GM19463 (cell line): ENCODE measurements around the gene ABI2.
"Not testable (repeated sequence)": the region's sequence is repeated elsewhere in the genome, so short reads cannot be mapped to it uniquely, and the experiment has no call there.

Experiments used
- ATAC-seq: cut with Tn5 transposase; IDR thresholded peaks from one replicate; pipeline ENCODE4 v1.9.1; 2021; ENCODE audit warnings: mild to moderate bottlenecking, moderate library complexity; ENCODE audit not compliant: unreplicated experiment

The ABI2 gene

GRCh38 chr2:203418271-203418670, 90.1 kb downstream of the ABI2 start:
- no peak for ATAC-seq

- ATAC-seq = no peak
Measured at GRCh38 chr2:203427061-203427460, 98.9 kb downstream of the ABI2 start.

- not testable (repeated sequence) for ATAC-seq
Measured at GRCh38 chr2:203429643-203430042, 101.4 kb downstream of the ABI2 start.

DNA sequence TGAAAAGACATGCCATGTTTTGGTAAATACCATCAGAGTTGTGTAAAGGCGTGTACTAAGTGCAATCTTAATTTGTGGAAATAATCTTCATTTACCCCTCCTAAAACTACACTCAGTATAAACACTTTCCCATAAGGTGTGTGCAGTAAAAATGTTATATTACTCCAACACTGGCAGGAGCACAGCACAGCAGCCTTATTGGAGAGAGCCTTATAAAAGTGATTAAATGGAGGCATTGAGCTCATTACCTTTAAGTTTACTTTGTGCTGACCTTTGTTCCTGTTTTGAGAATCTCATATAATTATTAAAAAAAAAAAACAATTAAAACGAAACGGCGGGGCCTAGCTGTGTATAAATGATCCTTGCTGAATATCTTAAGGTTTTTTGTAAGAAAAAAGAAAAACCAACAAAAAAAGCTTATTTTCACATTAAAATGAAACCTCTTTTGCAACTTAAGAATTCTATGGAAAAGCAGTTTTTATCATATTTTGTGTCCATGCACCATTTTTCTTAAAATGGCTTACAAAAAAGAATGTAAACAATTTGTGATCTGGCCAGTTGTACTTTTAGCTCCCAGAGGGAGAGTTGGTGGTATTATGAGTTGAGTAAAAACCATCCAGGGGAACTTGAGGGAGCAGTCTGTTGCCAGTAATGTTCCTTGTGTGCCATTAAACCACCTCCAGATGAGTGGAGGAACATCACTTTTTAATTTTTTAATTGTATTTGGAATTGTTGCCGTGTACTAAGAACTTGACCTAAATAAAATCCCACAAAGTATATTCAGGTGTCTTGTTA, 103.4 kb downstream of the ABI2 start:
- ATAC-seq = no peak

- ATAC-seq = no peak
Measured at GRCh38 chr2:203432811-203433210, 104.6 kb downstream of the ABI2 start.

DNA sequence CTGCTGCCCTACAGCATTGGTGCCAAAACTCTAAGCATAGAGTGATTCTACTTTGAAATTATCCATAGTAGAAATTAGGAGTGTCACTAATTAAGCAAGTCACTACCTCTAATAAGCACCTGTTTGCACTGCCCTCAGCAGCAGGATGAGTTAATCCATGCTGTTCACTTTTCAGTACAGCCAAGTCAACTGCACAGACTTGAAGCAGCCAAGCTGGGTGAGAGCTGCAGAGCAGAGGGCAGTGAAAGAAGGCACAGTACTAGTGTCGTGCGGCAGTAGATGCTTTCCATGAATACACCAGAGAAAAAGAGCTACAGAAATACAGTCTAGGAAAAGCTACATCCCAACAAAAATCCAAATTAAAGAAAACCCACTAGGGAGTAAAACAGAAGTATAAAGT, 108.3 kb downstream of the ABI2 start:
- ATAC-seq = no peak

- ATAC-seq = no peak
Measured at GRCh38 chr2:203437511-203437910, 109.3 kb downstream of the ABI2 start.

DNA sequence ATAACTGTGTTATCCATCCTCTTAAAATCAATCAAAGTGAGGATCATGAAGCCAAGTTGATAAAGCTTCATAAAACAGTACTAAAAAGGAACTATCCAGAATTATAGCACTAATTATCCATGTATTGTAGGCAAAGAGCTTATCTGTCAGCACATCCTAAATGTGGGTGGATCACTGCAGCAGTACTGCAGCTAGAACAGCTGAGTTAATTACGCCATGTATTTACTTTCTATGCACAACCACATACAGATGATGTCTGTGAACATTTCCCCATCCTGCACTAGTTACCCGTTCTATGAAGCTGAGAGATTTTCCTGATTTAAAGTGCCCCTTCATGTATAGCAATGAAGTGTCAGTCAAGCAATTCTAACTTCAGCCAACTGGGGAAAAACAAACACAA, 110.3 kb downstream of the ABI2 start:
- ATAC-seq = no peak

- ATAC-seq = no peak
Measured at GRCh38 chr2:203440671-203441070, 112.5 kb downstream of the ABI2 start.

DNA sequence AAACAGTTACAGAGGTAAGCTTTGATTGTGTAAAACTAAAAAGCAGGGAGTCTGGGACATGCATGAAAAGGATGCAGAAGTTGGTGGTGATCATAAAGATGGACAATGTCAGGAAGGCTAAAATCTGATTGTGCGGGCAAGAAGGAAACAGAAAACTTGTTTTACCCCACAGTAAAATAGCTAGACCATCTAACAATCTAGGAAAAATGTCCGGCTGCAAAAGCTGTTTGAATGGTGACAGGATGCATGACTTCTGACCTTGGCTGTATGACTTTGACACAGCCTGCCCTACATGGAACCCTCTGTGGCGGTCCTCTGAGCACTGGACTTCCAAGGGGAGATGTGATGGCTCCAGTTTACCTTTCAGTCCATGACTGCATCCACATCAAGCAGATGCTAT, 113.3 kb downstream of the ABI2 start:
- ATAC-seq = no peak

- no peak for ATAC-seq
Measured at GRCh38 chr2:203442463-203442862, 114.3 kb downstream of the ABI2 start.

DNA sequence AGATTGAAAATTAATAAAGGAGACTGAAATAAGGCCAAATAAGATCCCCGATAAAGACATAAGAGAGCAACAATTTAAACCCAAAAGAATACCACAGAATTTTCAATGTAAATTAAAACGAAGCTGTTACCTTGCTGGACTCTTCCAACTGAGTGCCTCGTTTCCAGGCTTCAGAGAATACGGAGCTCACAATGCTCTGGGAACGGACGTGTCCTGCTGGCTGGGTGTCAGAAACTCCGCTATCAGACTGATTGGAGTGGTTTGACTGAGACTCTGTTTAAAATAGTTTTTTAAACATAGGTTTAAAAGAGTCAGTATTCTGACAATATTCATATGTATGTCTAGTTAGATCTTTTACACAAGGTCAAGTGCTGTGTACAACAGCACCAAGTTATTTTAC, 116.5 kb downstream of the ABI2 start:
- no peak for ATAC-seq

- ATAC-seq = no peak
Measured at GRCh38 chr2:203446071-203446481, 117.9 kb downstream of the ABI2 start.

- ATAC-seq = no peak
Measured at GRCh38 chr2:203446780-203447179, 118.6 kb downstream of the ABI2 start.

DNA sequence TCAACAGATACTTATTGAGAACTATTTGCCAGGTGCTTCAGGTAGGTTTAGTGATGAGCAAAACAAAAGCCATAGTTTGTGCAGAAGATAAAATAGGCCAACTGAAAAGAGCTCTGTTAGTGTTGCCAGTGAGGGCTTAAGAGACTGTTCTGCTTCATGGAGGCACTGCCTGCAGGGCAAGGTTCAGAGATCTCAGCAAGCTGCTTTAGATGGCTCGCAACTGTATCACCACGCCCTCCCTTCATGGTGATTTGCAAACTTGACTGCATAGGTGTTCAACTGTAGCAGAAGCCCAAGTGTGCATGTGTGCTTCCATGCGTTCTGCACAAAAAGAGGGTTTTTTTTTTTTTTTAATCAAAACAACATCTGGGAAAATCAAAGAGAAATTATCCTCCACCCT, 122.4 kb downstream of the ABI2 start:
- no peak for ATAC-seq

DNA sequence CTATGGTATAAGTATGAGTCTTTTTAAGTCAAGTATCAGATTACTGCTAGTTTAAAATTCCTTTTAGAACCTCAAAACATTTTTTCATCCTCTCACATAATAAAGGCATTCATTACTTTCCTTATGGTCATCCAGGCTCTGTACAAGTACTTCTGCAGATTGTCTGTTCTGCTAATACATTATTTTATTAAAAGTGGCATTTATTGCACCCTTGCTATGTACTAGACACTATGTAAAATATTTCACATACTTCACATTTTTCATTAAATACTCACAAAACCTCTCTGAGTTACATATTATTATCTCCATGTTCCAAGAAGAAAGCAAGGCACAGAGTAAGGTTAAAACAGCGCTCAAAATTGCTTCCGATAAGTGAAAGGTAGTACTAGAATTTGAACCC, 122.8 kb downstream of the ABI2 start:
- no peak for ATAC-seq

DNA sequence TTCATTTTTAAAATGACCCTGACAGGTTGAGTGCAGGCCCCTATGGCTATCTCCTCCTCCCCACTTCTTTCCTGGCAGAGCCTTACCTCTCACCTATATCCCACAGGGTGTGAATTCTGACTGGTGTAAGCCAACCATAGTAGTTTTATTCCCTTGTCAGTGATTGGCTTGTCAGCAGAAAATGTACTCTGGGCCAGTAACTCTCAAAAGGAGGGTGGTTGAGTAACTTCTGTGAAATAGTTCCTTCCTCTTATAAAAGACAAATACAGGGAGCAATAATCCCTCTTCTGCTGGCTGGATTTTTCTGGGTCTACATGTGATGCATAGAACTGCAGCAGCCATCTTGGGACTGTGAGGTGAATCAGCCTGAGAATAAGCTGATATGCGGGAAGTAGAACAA, 123.5 kb downstream of the ABI2 start:
- no peak for ATAC-seq

DNA sequence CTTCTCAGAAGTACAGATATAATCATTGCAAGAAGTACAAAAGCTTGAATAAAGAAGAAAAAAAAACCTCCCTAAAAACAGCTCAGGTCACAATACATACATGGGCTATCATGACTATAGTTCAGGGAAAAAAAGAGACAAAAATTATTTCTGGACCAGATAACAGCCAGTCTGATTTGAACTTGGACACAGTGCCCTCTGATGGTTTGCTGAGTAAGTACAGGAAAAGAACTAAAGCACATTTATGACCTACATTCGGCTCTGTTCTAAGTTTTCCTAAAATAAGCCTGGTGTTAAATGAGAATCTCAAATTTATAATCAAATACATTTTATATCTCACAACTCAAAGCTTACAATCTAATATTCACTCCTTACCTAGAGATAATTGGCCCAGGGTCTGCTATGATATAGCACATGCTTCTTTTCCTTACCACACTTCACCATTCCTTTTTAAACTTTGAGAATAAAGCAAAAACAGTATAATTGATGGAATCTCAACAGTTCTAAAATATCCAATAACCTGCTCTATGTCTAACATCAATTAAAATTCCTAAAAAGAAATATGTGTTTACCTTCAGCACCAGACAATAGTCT, 125.8 kb downstream of the ABI2 start:
- ATAC-seq = no peak

- ATAC-seq = no peak
Measured at GRCh38 chr2:203455209-203455608, 127.0 kb downstream of the ABI2 start.

DNA sequence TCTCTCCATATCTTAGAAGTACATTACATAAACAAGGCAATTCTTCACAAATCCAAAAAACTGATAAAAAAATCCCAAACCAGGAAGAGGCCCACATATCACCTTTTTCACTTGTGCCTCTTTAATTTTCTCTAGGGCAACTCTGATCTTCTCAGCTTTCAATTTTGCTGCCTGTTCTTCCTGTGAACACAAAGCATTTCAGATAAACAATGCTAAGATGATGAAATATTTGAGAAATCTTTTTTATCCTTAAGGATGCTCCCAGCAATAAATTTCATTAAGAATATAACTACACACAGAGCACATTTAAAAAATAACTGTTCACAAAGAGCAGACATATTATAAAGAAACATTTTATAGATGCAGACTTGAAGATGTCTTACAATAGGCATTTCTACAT, 133.6 kb downstream of the ABI2 start:
- ATAC-seq = no peak

DNA sequence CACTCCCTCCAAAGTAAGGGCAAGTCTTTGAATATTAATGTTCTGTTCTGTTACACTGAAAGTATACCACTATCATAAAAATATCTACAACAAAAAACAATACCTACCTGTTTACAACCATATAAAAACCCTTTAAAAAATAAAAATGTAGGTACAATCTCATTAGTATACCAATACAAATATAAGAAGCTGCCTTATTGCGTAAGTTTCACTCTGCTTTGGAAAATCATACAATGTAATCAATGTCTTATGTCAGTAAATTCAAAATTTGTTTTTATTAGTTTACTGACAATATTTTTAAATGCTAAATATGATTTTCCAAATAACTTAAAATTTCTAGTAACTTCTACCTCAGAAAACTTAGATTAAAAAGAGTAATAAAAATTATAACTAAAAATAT, 134.1 kb downstream of the ABI2 start:
- ATAC-seq = no peak

- ATAC-seq = no peak
Measured at GRCh38 chr2:203463266-203463678, 135.1 kb downstream of the ABI2 start.

GRCh38 chr2:203469546-203469945, 141.4 kb downstream of the ABI2 start:
- ATAC-seq = no peak
